Activated T-cell treated with anti-CD3 and anti-CD28 coated beads, Interleukin-2, amount 50 U/mL, for 1 hour (primary cell): ENCODE results near the gene RAPGEF4.
"Not testable (repeated sequence)": the region's sequence is repeated elsewhere in the genome, so short reads cannot be mapped to it uniquely, and the experiment has no call there.

Source experiments
- DNase-seq: peaks from one replicate; pipeline ENCODE4 v3.0.0-alpha.2; 2020

RAPGEF4 gene

GRCh38 chr2:173010233-173010632, 274.6 kb downstream of the RAPGEF4 start:
- no peak for DNase-seq

GRCh38 chr2:173016451-173016850, 280.8 kb downstream of the RAPGEF4 start:
- DNase-seq: no peak

- no peak for DNase-seq
Observed at GRCh38 chr2:173017646-173018420, 282.2 kb downstream of the RAPGEF4 start.

GRCh38 chr2:173019755-173020154, 284.1 kb downstream of the RAPGEF4 start:
- no peak for DNase-seq

GRCh38 chr2:173021939-173022371, 286.3 kb downstream of the RAPGEF4 start:
- no peak for DNase-seq

DNA sequence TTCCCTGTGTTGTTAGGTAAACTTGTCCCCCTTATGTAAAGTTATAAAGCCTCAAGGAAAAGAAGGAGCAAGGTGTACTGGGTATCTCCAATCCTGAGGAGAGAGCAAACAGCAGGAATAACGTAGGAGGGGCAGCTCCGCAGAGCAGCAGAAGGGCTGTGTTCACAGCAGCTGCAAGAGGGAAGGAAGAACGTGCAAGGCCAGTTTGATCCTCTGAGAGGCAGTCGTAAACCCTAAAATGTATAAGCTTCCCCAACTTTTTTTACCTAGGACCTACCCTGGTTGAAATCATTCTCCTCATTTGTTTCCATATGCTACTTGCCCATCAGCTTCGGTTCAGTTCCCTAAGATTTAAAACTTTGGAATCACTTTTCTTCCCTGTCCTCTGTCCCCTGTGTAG, 288.1 kb downstream of the RAPGEF4 start:
- DNase-seq: no peak

DNA sequence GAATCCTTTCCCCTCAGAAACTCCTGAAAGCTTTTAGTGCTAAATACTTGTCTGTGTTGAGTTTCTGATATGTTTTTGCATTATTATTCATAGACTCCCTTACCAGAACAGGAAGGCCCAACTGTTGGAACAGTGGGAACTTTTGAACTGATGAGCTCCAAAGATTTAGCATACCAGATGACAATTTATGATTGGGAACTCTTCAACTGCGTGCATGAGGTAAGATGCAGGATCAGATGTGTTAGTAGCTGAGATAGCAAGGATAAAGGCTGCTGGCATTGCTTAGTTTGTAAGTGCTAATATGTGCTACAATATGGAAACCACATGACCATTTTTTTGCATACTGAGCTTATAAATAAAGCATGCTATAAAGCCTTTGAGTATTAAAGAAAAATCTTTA, 290.8 kb downstream of the RAPGEF4 start:
- no peak for DNase-seq

DNA sequence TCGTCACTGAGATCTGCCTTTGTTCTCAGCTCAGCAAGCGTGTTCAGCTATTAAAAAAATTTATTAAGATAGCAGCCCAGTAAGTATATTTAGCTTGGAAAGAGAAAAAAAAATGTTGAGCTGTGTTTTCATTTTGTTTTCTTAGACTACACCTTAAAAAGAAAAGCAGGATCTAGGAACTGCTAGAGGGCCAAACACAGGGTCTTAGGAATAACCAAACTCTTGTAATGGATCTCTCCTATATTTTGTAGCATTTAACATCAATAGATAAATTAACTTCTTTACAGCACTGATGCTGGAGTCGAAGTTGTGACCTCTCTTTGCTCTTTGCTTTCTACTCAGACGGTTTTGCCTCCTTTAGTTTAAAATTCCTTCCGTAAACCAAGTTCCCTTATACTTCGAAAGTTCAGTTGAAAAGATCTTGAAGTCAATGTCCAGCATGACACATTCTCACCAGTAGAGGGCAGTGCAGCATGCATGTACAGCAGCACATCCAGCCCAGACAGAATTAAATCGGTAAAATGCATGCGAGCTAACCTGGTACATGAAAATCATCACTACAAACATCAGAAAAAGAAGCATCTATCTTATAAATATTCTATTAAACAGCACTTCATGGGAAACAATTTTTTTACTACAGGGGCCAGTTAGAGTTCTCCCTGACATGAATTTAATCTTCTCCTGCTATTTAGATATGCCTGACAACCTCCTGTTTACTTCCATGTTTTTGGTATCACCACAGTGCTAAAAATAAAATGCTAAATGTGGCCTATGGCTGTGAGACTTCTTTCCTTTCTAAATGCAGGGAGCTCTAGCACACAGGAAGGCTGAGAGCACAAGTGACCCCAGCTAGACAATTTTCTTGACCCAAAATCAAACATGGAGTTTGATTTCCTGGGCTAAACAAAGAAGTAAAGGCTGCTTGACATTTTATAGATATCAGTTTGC, 291.8 kb downstream of the RAPGEF4 start:
- peak; percentile 52 for DNase-seq

DNA sequence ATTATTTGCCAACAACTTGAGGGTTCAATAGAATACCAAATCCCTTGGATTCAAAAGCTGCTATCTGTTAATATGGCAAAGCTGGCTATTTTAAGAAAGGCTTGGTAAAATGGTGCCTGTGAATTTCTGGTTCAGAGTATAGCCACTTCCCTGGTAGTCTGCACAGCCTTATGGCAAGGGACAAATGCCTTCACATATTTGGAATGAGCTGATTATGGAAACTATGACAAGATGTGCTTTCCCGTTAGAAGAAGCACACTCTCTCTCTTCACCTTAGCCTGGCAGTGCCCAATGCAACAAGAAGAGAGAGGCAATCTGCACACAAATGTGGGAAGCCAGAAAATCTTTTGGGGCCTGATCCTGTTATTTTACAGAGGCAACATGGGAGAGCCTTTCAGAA, 292.5 kb downstream of the RAPGEF4 start:
- DNase-seq: no peak

DNA sequence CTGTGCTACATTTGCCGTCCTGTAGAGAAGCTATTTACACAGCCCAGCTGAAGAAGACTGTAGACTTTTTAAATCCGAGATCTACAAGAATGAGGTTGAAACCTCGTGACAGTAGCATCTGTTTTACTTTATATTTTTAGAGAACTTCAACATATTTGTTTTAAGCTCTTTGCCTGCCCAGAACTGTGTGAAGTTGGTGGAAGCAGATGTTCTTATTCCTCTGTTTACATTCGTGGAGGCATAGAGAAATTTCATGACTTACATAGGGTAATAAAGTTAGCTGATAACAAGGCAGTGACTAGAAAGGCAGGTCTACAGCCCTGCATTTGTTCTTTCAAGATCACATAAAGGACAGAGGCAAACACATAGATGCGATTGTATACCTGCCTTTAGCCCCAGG, 293.0 kb downstream of the RAPGEF4 start:
- no peak for DNase-seq

- DNase-seq: no peak
Observed at GRCh38 chr2:173030561-173031490, 295.2 kb downstream of the RAPGEF4 start.

GRCh38 chr2:173032032-173032431, 296.4 kb downstream of the RAPGEF4 start:
- DNase-seq: no peak

GRCh38 chr2:173033084-173033483, 297.4 kb downstream of the RAPGEF4 start:
- no peak for DNase-seq

DNA sequence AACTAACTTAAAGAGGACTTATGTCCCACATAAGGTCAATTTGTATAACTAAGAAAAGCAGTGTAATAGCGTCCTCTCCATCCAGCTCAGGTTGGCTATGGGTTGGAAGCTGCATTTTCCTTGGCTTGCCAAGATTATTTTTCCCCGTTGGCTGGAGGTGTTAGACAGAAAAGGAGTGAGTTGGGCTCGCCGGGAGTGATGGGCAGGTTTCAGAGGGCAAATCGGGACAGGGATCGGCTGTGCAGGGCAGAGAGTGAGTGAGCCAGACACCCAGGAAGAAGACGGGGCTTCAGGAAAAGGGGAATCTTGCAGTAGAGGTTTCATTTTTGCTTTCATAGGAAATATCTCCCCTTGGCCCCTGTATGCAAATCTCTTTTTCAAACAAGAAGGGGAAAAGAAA, 298.5 kb downstream of the RAPGEF4 start:
- DNase-seq: no peak

- no peak for DNase-seq
Observed at GRCh38 chr2:173037245-173038120, 301.8 kb downstream of the RAPGEF4 start.

DNA sequence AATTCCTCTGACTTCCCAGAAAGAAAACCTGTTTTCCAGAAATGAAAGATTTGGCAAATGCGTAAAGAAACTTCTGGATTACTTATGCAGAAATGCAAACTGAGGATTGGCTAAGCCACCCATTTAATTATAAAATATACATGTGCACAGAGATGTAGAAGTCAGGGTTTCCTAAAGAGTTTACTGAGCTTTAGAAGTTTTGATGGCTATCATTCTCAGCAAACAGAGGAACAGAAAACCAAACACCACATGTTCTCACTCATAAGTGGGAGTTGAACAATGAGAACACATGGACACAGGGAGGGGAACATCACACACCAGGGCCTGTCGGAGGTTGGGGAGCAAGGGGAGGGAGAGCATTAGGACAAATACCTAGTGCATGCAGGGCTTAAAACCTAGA, 302.6 kb downstream of the RAPGEF4 start:
- DNase-seq: not testable (repeated sequence)

GRCh38 chr2:173040729-173041128, 305.1 kb downstream of the RAPGEF4 start:
- DNase-seq: no peak

GRCh38 chr2:173043476-173043875, 307.8 kb downstream of the RAPGEF4 start:
- no peak for DNase-seq

GRCh38 chr2:173043897-173044519, 308.4 kb downstream of the RAPGEF4 start:
- DNase-seq: no peak

GRCh38 chr2:173044686-173045085, 309.0 kb downstream of the RAPGEF4 start:
- DNase-seq: no peak

GRCh38 chr2:173045181-173045580, 309.5 kb downstream of the RAPGEF4 start:
- no peak for DNase-seq
